HEK293T (cell line): ENCODE data around the gene SNHG17.
"Not testable (repeated sequence)": the region's sequence is repeated elsewhere in the genome, so short reads cannot be mapped to it uniquely, and the experiment has no call there.

Source experiments
- CTCF ChIA-PET: fragments of 350-600 bp; formaldehyde crosslinking; extraction: SDS; loops from one replicate; lab custom pipeline; 2021; ENCODE audit warnings: antibody characterized with exemption, inconsistent platforms; lab: Yijun Ruan, JAX
- POLR2A ChIA-PET: fragments of 350-600 bp; formaldehyde crosslinking; extraction: SDS; loops from one replicate; lab custom pipeline; 2020; ENCODE audit warnings: antibody characterized with exemption, inconsistent platforms; lab: Yijun Ruan, JAX
- DNase-seq: peaks from one replicate; pipeline ENCODE4 v3.0.0; 2012; ENCODE audit warnings: mixed read lengths; ENCODE audit errors: extremely low spot score
- ARNT ChIP-seq: fragments of 450-650 bp; IDR thresholded peaks from 2 replicates; pipeline ENCODE4 v1.6.1; 2017; ENCODE audit warnings: mild to moderate bottlenecking
- BHLHE40 ChIP-seq: fragments of 450-650 bp; IDR thresholded peaks from 2 replicates; pipeline ENCODE4 v1.6.1; 2016; ENCODE audit warnings: mild to moderate bottlenecking, moderate library complexity, borderline replicate concordance
- CTBP1 ChIP-seq: fragments of 450-650 bp; IDR thresholded peaks from 2 replicates; pipeline ENCODE4 v1.6.1; 2016; ENCODE audit warnings: borderline replicate concordance
- ELF4 ChIP-seq: fragments of 450-650 bp; IDR thresholded peaks from 2 replicates; pipeline ENCODE4 v1.6.1; 2017; ENCODE audit warnings: antibody characterized with exemption
- FOXA1 ChIP-seq: fragments of 450-650 bp; IDR thresholded peaks from 2 replicates; pipeline ENCODE4 v1.6.1; 2016; ENCODE audit warnings: mild to moderate bottlenecking
- FOXK2 ChIP-seq: fragments of 450-650 bp; IDR thresholded peaks from 2 replicates; pipeline ENCODE4 v1.6.1; 2016; ENCODE audit warnings: mild to moderate bottlenecking
- FOXM1 ChIP-seq: fragments of 450-650 bp; IDR thresholded peaks from 2 replicates; pipeline ENCODE4 v1.6.1; 2017; ENCODE audit warnings: mild to moderate bottlenecking, borderline replicate concordance
- HDGF ChIP-seq: fragments of 450-650 bp; IDR thresholded peaks from 2 replicates; pipeline ENCODE4 v1.6.1; 2017; ENCODE audit warnings: antibody characterized with exemption, borderline replicate concordance
- L3MBTL2 ChIP-seq: fragments of 450-650 bp; conservative IDR thresholded peaks from 2 replicates; pipeline ENCODE4 v1.6.1; 2016; ENCODE audit warnings: mild to moderate bottlenecking
- LEF1 ChIP-seq: fragments of 450-650 bp; IDR thresholded peaks from 2 replicates; pipeline ENCODE4 v1.6.1; 2017; ENCODE audit warnings: mild to moderate bottlenecking, borderline replicate concordance
- NFRKB ChIP-seq: fragments of 450-650 bp; IDR thresholded peaks from 2 replicates; pipeline ENCODE4 v1.6.1; 2016; ENCODE audit warnings: mild to moderate bottlenecking, moderate library complexity
- PKNOX1 ChIP-seq: fragments of 450-650 bp; IDR thresholded peaks from 2 replicates; pipeline ENCODE4 v1.6.1; 2016
- SP1 ChIP-seq: fragments of 450-650 bp; IDR thresholded peaks from 2 replicates; pipeline ENCODE4 v1.6.1; 2017
- SUZ12 ChIP-seq: fragments of 450-650 bp; IDR thresholded peaks from 2 replicates; pipeline ENCODE4 v1.6.1; 2016; ENCODE audit warnings: mild to moderate bottlenecking
- TARDBP ChIP-seq: fragments of 450-650 bp; IDR thresholded peaks from 2 replicates; pipeline ENCODE4 v1.6.1; 2016
- ZNF384 ChIP-seq: fragments of 450-650 bp; IDR thresholded peaks from 2 replicates; pipeline ENCODE4 v1.6.1; 2016

Gene SNHG17

DNA sequence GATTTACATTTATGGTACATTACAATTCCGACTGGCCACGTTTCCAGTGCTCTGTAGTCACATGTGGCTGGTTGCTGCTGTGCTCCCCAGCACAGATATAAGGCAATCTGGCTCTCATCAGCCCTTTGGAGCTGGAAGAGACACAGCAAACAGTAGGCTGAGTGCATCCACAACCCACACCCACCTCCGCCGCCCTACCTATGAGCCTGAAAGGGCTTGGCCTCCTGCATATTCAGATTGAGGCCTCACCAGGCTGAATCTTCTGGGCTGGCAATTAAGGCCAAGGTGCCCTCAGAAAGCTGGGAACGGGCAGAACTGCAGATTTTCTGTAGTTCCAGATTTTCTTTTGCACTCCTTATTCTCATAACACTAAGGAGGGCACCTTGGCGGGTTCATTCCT, 2.7 kb upstream of the SNHG17 start:
- no peak for DNase-seq
- CTCF ChIA-PET, result interaction anchor here (1.0 kb wide), 1 partner anchor 8 kb away, joined by 3 read pairs; no protein-coding TSS in a partner anchor
- no peak for TF ChIP-seq ELF4
- TF ChIP-seq BHLHE40, result no peak
- TF ChIP-seq PKNOX1, result no peak
- TF ChIP-seq FOXA1, result no peak
- no peak for TF ChIP-seq NFRKB
- TF ChIP-seq FOXM1, result no peak
- no peak for TF ChIP-seq ARNT
- TF ChIP-seq SUZ12, result no peak
- POLR2A ChIA-PET, result interaction anchor here (1.6 kb wide), 2 partner anchors 8 to 35 kb away, joined by 9 read pairs; partner anchors contain the start of gene RALGAPB

- CTCF ChIA-PET, result interaction anchor here (1.0 to 1.9 kb wide), 4 partner anchors 9 to 36 kb away, joined by 3 to 12 read pairs (median 6); partner anchors contain the start of gene RALGAPB
- no peak for DNase-seq
- TF ChIP-seq FOXA1 (no peak), CTBP1 (no peak), FOXK2 (no peak), LEF1 (no peak), SUZ12 (no peak), NFRKB (no peak), PKNOX1 (no peak), ZNF384 (no peak), TARDBP (no peak), FOXM1 (no peak)
- POLR2A ChIA-PET, result interaction anchor here (0.6 to 4.3 kb wide), 21 partner anchors 9 to 134 kb away, joined by 3 to 110 read pairs (median 5); partner anchors contain the start of gene RALGAPB
Observed at GRCh38 chr20:38435555-38435939, 419 bp upstream of the SNHG17 start.

- ChIA-PET CTCF (interaction anchor here (0.6 to 1.9 kb wide), 3 partner anchors 12 to 23 kb away, joined by 3 to 12 read pairs (median 5); no protein-coding TSS in a partner anchor), POLR2A (interaction anchor here (0.7 to 4.3 kb wide), 10 partner anchors 8 to 794 kb away, joined by 3 to 110 read pairs (median 10); partner anchors contain the start of gene RALGAPB)
- no peak for DNase-seq
- no peak for TF ChIP-seq TARDBP
- no peak for TF ChIP-seq FOXM1
- no peak for TF ChIP-seq CTBP1
- no peak for TF ChIP-seq ZNF384
- no peak for TF ChIP-seq BHLHE40
- no peak for TF ChIP-seq FOXK2
- no peak for TF ChIP-seq SUZ12
- no peak for TF ChIP-seq SP1
- TF ChIP-seq PKNOX1, result no peak
- no peak for TF ChIP-seq HDGF
- TF ChIP-seq FOXA1, result no peak
- no peak for TF ChIP-seq LEF1
- no peak for TF ChIP-seq L3MBTL2
- no peak for TF ChIP-seq NFRKB
- TF ChIP-seq ARNT, result no peak
- TF ChIP-seq ELF4, result no peak
Observed at GRCh38 chr20:38434301-38434741, 807 bp downstream of the SNHG17 start.

DNA sequence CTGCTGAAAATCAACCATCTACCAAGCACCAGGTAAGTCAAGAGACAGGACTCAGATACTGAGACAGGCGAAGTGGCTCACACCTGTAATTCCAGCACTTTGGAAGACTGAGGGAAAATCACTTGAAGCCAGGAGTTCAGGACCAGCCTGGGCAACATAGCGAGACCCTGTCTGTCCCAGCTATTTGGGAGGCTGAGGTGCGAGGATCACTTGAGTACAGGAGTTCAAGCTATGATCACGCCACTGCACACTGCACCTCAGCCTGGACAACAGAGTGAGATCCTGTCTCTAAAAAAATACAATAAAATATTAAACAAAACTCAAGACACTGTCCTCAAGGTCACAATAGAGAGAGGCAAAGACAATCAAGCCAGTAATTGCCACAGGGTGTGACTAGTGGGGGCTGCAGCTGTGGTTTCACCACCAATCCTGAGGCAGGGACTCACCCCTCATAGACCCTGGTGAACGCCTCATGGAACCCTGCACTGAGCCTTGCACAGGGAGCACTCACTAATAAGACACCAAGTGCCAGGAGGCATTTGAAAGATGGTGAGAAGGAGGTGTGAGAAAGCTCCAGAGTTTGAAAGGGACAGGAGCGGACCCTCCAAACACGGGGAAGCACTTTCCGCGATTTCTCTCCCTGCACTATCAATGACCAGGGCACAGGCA, 1.7 kb downstream of the SNHG17 start:
- no peak for DNase-seq
- TF ChIP-seq HDGF (no peak), LEF1 (no peak), PKNOX1 (no peak), BHLHE40 (no peak), SP1 (no peak), NFRKB (no peak), SUZ12 (no peak), FOXM1 (no peak), FOXK2 (no peak), CTBP1 (no peak), FOXA1 (no peak), ZNF384 (no peak), ARNT (no peak), TARDBP (no peak), ELF4 (no peak), L3MBTL2 (no peak)
- CTCF ChIA-PET, result interaction anchor here (0.6 to 0.7 kb wide), 2 partner anchors 19 to 24 kb away, joined by 3 read pairs; no protein-coding TSS in a partner anchor
- POLR2A ChIA-PET, result interaction anchor here (1.1 to 4.3 kb wide), 7 partner anchors 7 to 39 kb away, joined by 3 to 110 read pairs (median 15); partner anchors contain the start of gene RALGAPB

- ChIA-PET CTCF (interaction anchor here (0.7 kb wide), 1 partner anchor 18 kb away, joined by 3 read pairs; no protein-coding TSS in a partner anchor), POLR2A (interaction anchor here (2.9 to 4.3 kb wide), 4 partner anchors 9 to 40 kb away, joined by 12 to 110 read pairs (median 46); partner anchors contain the start of gene RALGAPB)
- DNase-seq, result not testable (repeated sequence)
Observed at GRCh38 chr20:38432870-38433269, 2.3 kb downstream of the SNHG17 start.
